ENCODE measurements around the gene ARHGAP20. TPM values are rescaled to one million over a fixed set of nuclear protein-coding genes. Genes with fewer than 3 reads are reported as not detected.

ARHGAP20 gene
- total and polyA plus RNA-seq, 9 of the 15 experiments (the other 6 are each of a cell fraction or from before 2014, with no cell fraction given) = 0.07 TPM; not detected in 8

- H3K4me2 ChIP-seq (ENCODE audit: insufficient read depth, low read length) = no peak overlapping the region
- intact Hi-C loops (cut with micrococcal nuclease) (no loop called here), in situ Hi-C loops (cut with MboI) (no loop called here)
- no peaks in the 10 kb centered on the region for H3K79me2 ChIP-seq (ENCODE audit: control insufficient read depth, insufficient read depth, low read length)
- no peaks in the 10 kb centered on the region for H4K20me1 ChIP-seq (replicated peaks; ENCODE audit: control insufficient read depth, insufficient read depth, low read length)
- H3K27ac ChIP-seq (ENCODE audit: extremely low read depth, low read depth, low read length) = no peak overlapping the region
- TF ChIP-seq ZC3H11A (IDR thresholded peaks at IDR 0.05; ENCODE audit: low read depth, low read length) = no peak
- TF ChIP-seq ZNF274 (IDR thresholded peaks at IDR 0.05; ENCODE audit: borderline replicate concordance, low read depth, low read length) = no peak
- TF ChIP-seq STAT5A (IDR thresholded peaks at IDR 0.05; ENCODE audit: borderline replicate concordance, low read length) = no peak
- TF ChIP-seq CEBPB (tag; IDR thresholded peaks at IDR 0.05) = no peak
- TF ChIP-seq KDM2B (CRISPR knock-in tag; IDR thresholded peaks at IDR 0.05) = no peak
- TF ChIP-seq ZNF780A (CRISPR knock-in tag; IDR thresholded peaks at IDR 0.05) = no peak
- TF ChIP-seq NCOA1 (IDR thresholded peaks at IDR 0.05; ENCODE audit: low read depth) = no peak
- TF ChIP-seq, protein P1, sequence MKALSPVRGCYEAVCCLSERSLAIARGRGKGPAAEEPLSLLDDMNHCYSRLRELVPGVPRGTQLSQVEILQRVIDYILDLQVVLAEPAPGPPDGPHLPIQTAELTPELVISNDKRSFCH (CRISPR knock-in tag; IDR thresholded peaks at IDR 0.05) = no peak
- TF ChIP-seq, protein P1 (tag; IDR thresholded peaks at IDR 0.05) = no peak
- TF ChIP-seq MLX (CRISPR knock-in tag; conservative IDR thresholded peaks at IDR 0.05) = no peak
- TF ChIP-seq ZNF12 (CRISPR knock-in tag; IDR thresholded peaks at IDR 0.05) = no peak
- TF ChIP-seq TCFL5 (CRISPR knock-in tag; conservative IDR thresholded peaks at IDR 0.05) = no peak
- no peak for TF ChIP-seq TEAD1 (CRISPR knock-in tag; IDR thresholded peaks at IDR 0.05)
- TF ChIP-seq PTRF (tag; IDR thresholded peaks at IDR 0.05) = no peak
- TF ChIP-seq MIER1 (IDR thresholded peaks at IDR 0.05; ENCODE audit: low read depth) = no peak
- TF ChIP-seq, protein P2, sequence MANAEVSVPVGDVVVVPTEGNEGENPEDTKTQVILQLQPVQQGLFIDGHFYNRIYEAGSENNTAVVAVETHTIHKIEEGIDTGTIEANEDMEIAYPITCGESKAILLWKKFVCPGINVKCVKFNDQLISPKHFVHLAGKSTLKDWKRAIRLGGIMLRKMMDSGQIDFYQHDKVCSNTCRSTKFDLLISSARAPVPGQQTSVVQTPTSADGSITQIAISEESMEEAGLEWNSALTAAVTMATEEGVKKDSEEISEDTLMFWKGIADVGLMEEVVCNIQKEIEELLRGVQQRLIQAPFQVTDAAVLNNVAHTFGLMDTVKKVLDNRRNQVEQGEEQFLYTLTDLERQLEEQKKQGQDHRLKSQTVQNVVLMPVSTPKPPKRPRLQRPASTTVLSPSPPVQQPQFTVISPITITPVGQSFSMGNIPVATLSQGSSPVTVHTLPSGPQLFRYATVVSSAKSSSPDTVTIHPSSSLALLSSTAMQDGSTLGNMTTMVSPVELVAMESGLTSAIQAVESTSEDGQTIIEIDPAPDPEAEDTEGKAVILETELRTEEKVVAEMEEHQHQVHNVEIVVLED (CRISPR knock-in tag; IDR thresholded peaks at IDR 0.05) = no peak
- TF ChIP-seq POLR2AphosphoS5 (IDR thresholded peaks at IDR 0.05; ENCODE audit: control insufficient read depth, insufficient read depth, low read depth, low read length) = no peak
- TF ChIP-seq HMG20A (CRISPR knock-in tag; conservative IDR thresholded peaks at IDR 0.05) = no peak
- H3K4me1 ChIP-seq (replicated peaks in 1 of 2; ENCODE audit: control insufficient read depth in 2 of 2, insufficient read depth in 2 of 2, low read length in 2 of 2) = peaks cover 0 to 14% of the 10 kb centered on the region in 2 experiments; a peak in 2 of 5 replicates
- POLR2A ChIA-PET = no interaction called here
- CTCF ChIA-PET (ENCODE audit: low intra/inter-chr PET ratio) = no interaction called here
- H3K9me1 ChIP-seq (ENCODE audit: control insufficient read depth, insufficient read depth, low read length) = no peaks in the 10 kb centered on the region
- no peaks in the 10 kb centered on the region; a peak in 1 of 5 replicates for H3K27me3 ChIP-seq (ENCODE audit: control insufficient read depth in 2 of 2, insufficient read depth in 2 of 2, low read length in 2 of 2)
- no peak overlapping the region for H3K9ac ChIP-seq (ENCODE audit: insufficient read depth in 1 of 2, low read depth in 2 of 2, low read length in 2 of 2)
- DNase-seq (ENCODE audit: extremely low read depth in 1 of 4, low spot score in 3 of 4) (no peak), ATAC-seq (no peak), FAIRE-seq (no peak)
- BruUV-seq (replicated peaks) = no TSS peak
- H3K36me3 ChIP-seq (ENCODE audit: control insufficient read depth, insufficient read depth, low read length) = no peaks in the 10 kb centered on the region
- H3K9me3 ChIP-seq (replicated peaks; ENCODE audit: control insufficient read depth, insufficient read depth, low read depth, low read length) = no peaks in the 10 kb centered on the region
- no peak overlapping the region for H3K4me3 ChIP-seq
- 3% methylated on average over 28 of the region's 33 CpGs for WGBS (ENCODE audit: insufficient coverage, low coverage, missing lambda C conversion rate)
- H2AFZ ChIP-seq (ENCODE audit: low read depth, low read length) = no peak overlapping the region
Observed at GRCh38 chr11:110710628-110711381, 1.4 kb downstream of the ARHGAP20 start.
